G401 (cell line): ENCODE results near the gene CDK13. TPM values are rescaled to one million over a fixed set of nuclear protein-coding genes. Genes with fewer than 3 reads are reported as not detected.
A peak's percentile ranks its signal among the peaks of the same experiment; 100 is the strongest.

Source experiments
- DNase-seq: peaks from one replicate; pipeline ENCODE4 v3.0.0-alpha.2; 2015; ENCODE audit warnings: low spot score
- in situ Hi-C: cut with HindIII; loops from 2 replicates; pipeline ENCODE4 v1.10.0; 2016; ENCODE audit warnings: low sequenced_read_pairs, mixed read lengths
- total RNA-seq: library from RNA; depleted of rRNA; stranded (reverse); fragments of >200 nt; shearing (Covaris generic); gene quantifications from 2 replicates; pipeline ENCODE4 v1.2.3, GENCODE V29; 2014

Gene CDK13
- total RNA-seq, 1 experiment from 2014 or later = 25.2 TPM

DNA sequence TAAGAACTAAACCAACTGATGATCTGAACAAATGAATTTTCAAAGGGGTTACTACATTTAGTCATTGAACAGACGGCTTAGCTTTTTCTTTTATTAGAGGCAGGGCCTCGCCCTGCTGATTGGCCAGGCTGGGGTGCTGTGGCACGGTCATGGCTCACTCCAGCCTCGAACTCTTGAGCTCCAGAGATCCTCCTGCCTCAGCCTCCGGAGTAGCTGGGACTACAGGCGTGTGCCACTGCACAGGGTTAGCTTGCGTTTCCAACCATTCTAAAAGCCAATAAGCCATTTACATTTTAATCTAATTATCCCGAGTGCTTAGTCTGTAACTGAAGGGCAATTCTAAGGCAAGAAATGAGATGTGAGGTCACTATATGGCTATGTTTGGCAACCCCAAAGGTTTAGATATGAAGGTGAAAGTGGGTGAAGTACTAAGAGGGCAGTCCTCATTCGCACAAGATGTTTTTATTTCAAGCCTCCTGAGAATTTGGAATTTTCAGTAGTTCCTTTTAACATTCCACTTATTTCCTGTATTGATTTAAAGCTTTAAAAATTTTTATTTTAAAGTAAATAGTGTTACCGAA, 1.6 kb upstream of the CDK13 start:
- no peak for DNase-seq
- in situ Hi-C loops = no loop called here

DNA sequence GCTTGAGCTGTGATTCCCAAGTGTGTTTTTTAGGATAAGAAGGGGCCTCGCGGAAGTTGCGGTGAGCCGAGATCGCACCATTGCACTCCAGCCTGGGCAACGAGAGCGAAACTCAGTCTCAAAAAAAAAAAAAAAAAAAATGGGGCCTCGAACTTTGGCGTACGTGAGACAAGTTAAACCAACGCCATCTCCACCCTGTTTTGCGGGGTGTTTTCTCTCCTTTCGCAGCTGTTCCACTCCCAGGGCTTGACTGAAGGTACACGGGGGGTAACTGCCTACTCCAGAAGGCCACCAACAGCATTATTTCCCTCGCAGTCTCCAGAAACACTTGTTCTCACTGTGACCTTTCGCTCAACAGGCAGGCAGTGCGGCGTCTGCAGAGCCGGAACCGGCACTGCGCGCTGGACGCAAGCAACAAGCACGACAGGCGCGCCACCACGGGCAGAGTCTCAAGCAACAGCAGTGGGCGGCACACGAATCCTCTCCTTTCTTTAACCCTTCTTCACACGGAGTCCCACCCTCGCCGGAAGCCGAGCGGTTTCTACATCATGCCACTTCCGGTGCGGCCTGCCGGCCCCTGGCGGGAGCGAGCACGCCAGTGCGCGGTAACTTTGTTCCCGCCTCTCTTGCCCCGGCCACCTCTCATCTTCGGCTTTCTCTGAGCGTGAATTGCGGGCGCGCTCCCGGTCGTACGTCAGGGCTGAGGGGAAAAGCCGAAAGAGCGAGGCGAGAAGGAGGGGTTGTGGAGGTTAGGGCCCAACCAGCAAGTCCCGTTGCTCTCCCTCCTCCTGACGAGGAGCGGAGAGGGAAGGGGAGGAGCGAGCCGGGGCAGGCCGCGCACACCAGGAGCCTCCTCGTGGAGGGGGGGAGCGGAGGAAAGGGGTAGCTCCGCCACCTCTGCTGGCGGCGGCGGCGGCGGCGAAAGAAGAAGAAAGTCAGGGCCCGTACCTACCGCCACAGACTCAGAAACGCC, 814 bp upstream of the CDK13 start:
- DNase-seq = peak; percentile 100
- in situ Hi-C loops = no loop called here

DNA sequence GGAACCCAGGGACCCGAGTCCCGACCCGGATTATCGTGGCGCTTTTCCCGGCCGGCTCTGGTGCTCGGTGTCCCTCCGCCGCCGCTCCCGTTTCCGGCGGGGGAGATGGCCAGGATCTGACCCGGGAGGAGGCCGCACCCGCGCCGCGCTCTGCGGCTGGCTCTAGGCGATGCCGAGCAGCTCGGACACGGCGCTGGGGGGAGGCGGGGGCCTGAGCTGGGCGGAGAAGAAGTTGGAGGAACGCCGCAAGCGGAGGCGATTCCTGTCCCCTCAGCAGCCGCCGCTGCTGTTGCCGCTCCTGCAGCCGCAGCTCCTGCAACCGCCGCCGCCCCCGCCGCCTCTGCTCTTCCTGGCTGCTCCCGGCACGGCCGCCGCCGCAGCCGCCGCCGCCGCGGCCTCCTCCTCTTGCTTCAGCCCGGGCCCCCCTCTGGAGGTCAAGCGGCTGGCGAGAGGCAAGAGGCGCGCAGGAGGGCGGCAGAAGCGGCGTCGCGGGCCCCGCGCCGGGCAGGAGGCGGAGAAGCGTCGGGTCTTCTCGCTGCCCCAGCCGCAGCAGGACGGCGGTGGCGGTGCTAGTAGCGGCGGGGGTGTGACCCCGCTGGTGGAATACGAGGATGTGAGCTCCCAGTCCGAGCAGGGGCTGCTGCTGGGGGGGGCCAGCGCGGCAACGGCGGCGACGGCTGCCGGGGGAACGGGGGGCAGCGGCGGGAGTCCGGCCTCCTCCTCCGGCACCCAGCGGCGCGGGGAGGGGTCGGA, 593 bp downstream of the CDK13 start:
- in situ Hi-C loops = no loop called here
- peak; percentile 41 for DNase-seq

GRCh38 chr7:39951226-39952194, 1.5 kb downstream of the CDK13 start:
- DNase-seq = peak; percentile 38
- in situ Hi-C loops = no loop called here

DNA sequence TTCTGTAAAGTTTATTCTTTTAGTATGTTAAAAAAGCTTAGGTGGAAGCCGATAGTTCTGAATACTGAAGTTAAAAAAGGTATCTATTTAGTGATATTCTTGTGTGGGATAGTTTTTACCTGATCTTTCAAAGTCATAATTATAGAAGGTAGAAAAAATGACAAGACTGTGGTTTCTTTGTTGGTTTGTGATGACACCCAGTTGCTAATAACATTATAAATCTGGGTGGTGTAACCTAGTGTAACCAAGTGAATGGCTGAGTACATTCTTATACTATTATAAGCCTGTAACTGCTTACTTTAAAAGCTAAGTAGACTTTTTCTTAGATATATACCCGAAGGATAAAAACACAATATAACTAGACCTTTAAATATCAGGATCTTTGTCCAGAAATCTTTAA, 2.3 kb downstream of the CDK13 start:
- no peak for DNase-seq
- in situ Hi-C loops = no loop called here

DNA sequence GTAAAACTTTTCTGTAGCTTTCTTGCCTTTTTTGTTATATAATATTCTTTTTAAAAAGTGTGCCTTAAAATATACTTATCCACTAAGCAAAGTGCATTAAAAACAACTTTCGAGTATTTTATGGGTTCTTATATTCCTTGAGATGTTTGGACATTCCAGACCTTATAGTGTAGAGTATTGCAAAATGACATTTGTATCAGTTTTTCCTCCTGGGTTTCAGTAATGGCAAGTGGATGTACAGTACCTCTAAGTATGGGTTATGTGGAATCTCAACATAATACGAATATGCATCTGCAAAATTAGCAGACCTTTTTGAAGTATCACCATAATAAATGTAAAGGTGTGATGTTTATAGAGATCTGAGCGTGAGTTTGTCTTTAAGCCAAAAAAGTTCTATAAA, 2.7 kb downstream of the CDK13 start:
- no peak for DNase-seq
- in situ Hi-C loops = no loop called here

GRCh38 chr7:39954694-39955093, 4.6 kb downstream of the CDK13 start:
- in situ Hi-C loops = no loop called here
- no peak for DNase-seq

DNA sequence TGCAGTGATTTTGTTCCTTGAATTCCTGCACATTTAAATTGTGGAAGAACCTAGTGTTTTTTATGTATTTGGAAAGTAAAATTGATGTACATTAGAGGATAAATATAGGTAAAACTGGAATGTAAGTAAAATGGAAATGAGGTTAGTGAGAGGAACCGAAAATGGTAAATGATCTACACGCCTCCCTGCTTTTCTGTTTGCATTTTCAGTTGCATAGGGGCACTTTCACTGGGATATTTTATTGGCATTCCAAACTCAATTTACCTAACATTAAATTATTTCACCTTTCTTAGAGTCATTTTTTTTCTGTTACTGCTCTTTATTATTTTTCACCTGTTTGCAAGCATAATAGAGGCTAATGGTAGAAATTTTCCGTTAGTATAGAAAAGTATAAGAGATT, 8.0 kb downstream of the CDK13 start:
- in situ Hi-C loops = no loop called here
- no peak for DNase-seq

GRCh38 chr7:39967406-39968161, 17.5 kb downstream of the CDK13 start:
- in situ Hi-C loops = no loop called here
- no peak for DNase-seq

DNA sequence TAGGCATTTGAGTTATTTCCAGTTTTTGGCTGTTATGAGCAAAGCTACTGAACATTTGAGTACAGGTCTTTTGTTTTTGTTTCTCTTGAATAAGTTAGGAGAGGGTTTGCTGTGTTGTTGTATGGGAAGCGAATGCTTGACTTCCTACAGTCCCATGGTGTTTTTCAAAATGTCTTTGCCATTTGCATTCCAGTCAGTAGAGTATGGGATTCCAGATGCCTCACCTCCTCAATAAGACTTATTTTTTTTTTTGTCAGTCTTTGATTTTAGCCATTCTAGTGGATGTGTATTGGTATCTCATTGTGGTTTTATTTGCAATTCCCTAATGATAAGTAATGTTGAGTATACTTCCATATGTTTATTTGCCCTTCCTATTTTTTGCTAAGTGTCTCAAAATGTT, 19.4 kb downstream of the CDK13 start:
- DNase-seq = no peak
- in situ Hi-C loops = no loop called here

GRCh38 chr7:39971924-39972323, 21.9 kb downstream of the CDK13 start:
- in situ Hi-C loops = no loop called here
- DNase-seq = no peak

- in situ Hi-C loops = no loop called here
- no peak for DNase-seq
These were observed 23.7 kb downstream of the CDK13 start for GRCh38 chr7:39973801-39974200.

DNA sequence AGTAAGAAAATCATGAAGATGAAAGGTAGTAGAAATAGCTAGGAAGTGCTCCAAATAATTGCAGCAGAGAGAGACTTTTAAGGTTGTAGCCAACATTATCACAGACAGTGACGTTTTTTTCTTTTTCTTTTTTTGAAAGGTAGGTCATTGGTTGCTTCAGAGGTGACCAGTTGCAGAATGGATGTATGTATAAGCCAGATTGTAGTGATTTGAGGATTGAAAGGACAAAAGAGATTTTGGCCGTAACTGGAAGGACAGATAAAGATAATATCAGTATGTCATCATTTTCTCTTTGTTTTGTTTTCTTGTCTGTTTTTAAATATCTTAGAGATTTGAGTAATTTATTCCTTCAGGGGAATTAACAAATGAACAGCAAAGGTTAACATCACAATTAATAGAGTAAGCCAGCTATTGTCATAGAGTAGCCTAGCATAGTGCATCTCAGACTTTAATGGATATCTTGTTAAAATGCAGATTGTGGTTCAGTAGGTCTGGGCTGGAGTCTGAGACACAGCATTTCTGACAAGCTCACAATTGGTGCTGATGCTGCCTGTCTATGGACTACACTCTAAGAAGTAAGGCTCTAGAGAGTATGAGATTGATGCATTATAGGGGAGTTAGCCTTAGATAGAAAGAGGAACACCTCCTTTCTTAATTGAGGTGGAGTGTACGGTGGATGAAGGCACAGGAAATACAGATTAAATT, 28.3 kb downstream of the CDK13 start:
- in situ Hi-C loops = no loop called here
- DNase-seq = no peak

DNA sequence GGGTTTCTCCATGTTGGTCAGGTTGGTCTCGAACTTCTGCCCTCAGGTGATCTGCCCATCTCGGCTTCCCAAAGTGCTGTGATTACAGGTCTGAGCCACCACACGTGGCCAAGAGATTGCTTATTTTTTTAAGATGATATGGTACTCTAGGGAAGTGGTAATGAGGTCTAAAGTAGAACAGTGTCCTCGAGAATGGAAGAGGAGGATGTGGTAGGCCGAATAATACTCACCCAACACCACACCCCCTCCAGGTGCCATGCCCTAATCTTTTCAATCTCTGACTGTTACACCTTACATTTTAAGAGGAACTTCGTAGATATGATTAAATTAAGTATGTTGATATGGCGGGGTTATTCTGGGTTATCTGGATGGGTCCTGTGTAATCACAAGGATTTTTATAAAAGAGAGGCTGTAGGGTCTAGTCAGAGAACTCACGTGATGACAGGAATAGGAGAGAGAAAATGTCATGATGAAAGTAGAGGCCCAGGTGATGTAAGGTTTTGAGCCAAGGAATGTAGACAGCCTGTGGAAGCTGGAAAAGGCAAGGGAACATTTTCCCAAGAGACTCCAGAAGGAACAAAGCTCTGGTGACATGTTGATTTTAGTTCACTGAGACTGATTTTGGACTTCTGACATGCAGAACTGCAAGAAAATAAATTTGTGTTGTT, 29.5 kb downstream of the CDK13 start:
- DNase-seq = no peak
- in situ Hi-C loops = no loop called here

GRCh38 chr7:39985398-39985918, 35.4 kb downstream of the CDK13 start:
- in situ Hi-C loops = no loop called here
- no peak for DNase-seq

DNA sequence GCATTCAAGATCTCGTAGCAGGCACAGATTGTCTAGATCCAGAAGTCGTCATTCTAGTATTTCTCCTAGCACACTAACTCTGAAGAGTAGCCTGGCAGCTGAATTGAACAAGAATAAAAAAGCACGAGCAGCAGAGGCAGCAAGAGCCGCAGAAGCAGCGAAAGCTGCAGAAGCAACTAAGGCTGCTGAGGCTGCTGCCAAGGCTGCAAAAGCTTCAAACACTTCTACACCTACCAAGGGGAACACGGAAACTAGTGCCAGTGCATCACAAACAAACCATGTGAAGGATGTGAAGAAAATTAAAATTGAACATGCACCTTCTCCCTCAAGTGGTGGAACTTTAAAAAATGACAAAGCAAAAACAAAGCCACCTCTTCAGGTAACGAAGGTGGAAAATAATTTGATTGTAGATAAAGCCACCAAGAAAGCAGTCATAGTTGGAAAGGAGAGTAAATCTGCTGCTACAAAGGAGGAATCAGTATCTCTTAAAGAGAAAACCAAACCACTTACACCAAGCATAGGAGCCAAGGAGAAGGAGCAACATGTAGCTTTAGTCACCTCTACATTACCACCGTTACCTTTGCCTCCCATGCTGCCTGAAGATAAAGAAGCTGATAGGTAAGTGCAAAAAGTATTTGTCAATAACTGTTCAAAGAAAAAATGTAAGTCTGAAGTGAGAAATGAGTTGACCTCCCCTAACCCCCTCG, 37.7 kb downstream of the CDK13 start:
- in situ Hi-C loops = no loop called here
- DNase-seq = peak; percentile 72
